HEK293 (cell line): ENCODE results near the gene SLC29A1.

ENCODE experiments used
- CTCF ChIP-seq: fragments of 450-650 bp; formaldehyde crosslinking; IDR thresholded peaks from 2 replicates; pipeline ENCODE4 v1.5.1; 2016; ENCODE audit warnings: missing biosample characterization, missing genetic modification characterization
- PBX3 ChIP-seq: sonication (generic); formaldehyde crosslinking; IDR thresholded peaks from 2 replicates; pipeline ENCODE4 v1.8.1; 2022; ENCODE audit warnings: mild to moderate bottlenecking, moderate library complexity, missing genetic modification reagents
- SETDB1 ChIP-seq: IDR thresholded peaks from one replicate; pipeline ENCODE4 v1.6.1; 2017; ENCODE audit warnings: mild to moderate bottlenecking, low read length, moderate library complexity, mixed read lengths; ENCODE audit not compliant: insufficient read length
- TSHZ1 ChIP-seq: fragments of 450-650 bp; formaldehyde crosslinking; IDR thresholded peaks from 2 replicates; pipeline ENCODE4 v1.5.1; 2016; ENCODE audit warnings: missing biosample characterization, missing genetic modification characterization, borderline replicate concordance
- ZBTB10 ChIP-seq: fragments of 450-650 bp; formaldehyde crosslinking; IDR thresholded peaks from 2 replicates; pipeline ENCODE4 v1.5.1; 2016; ENCODE audit warnings: missing biosample characterization, missing genetic modification characterization
- ZNF16 ChIP-seq: fragments of 450-650 bp; formaldehyde crosslinking; IDR thresholded peaks from 2 replicates; pipeline ENCODE4 v1.5.1; 2016; ENCODE audit warnings: low read depth, missing biosample characterization, missing genetic modification characterization
- ZNF175 ChIP-seq: fragments of 450-650 bp; formaldehyde crosslinking; IDR thresholded peaks from 2 replicates; pipeline ENCODE4 v1.5.1; 2016; ENCODE audit warnings: missing biosample characterization, missing genetic modification characterization
- ZNF274 ChIP-seq, 2 experiments: fragments of 200-500 bp in 1 of 2; fragments of 450-650 bp in 1 of 2; sonication (Bioruptor generic) in 1 of 2; formaldehyde crosslinking in 1 of 2; IDR thresholded peaks; 2 replicates each; pipeline versions ENCODE4 v1.5.1 to v1.6.1; 2014 to 2016; ENCODE audit warnings: borderline replicate concordance in 1 of 2, inconsistent platforms in 1 of 2, low read length in 1 of 2, missing biosample characterization in 1 of 2, missing genetic modification characterization in 1 of 2
- ZNF302 ChIP-seq: fragments of 450-650 bp; formaldehyde crosslinking; IDR thresholded peaks from 2 replicates; pipeline ENCODE4 v1.5.1; 2016; ENCODE audit warnings: missing biosample characterization, missing genetic modification characterization, low read depth
- ZNF416 ChIP-seq: fragments of 450-650 bp; formaldehyde crosslinking; IDR thresholded peaks from 2 replicates; pipeline ENCODE4 v1.5.1; 2016; ENCODE audit warnings: missing biosample characterization, missing genetic modification characterization
- ZNF426 ChIP-seq: fragments of 450-650 bp; formaldehyde crosslinking; IDR thresholded peaks from 2 replicates; pipeline ENCODE4 v1.5.1; 2017; ENCODE audit warnings: missing biosample characterization, missing genetic modification characterization, mild to moderate bottlenecking, inconsistent platforms, moderate library complexity
- ZNF530 ChIP-seq: fragments of 450-650 bp; formaldehyde crosslinking; IDR thresholded peaks from 2 replicates; pipeline ENCODE4 v1.5.1; 2016; ENCODE audit warnings: low read depth, missing biosample characterization, missing genetic modification characterization

- TF ChIP-seq ZNF426 (tag by site-specific recombination), result no peak
- TF ChIP-seq ZNF416 (tag by site-specific recombination), result no peak
- no peak for TF ChIP-seq ZBTB10 (tag by site-specific recombination)
- TF ChIP-seq CTCF (tag by site-specific recombination), result no peak
- TF ChIP-seq SETDB1, result no peak
- TF ChIP-seq PBX3 (CRISPR knock-in tag), result no peak
- TF ChIP-seq ZNF530 (tag by site-specific recombination), result no peak
- TF ChIP-seq ZNF16 (tag by site-specific recombination), result no peak
- TF ChIP-seq ZNF175 (tag by site-specific recombination), result no peak
- no peak for TF ChIP-seq ZNF302
- no peak for TF ChIP-seq TSHZ1
- no peak for TF ChIP-seq ZNF274 (IDR thresholded peaks at IDR 0.05; ENCODE audit: low read length)
- no peak for TF ChIP-seq ZNF274 (tag by site-specific recombination; IDR thresholded peaks at IDR 0.05; ENCODE audit: borderline replicate concordance)
Observed at GRCh38 chr6:44255105-44255808, 31.9 kb downstream of the SLC29A1 start.
